ENCODE data around the gene POLD1. TPM values are rescaled to one million over a fixed set of nuclear protein-coding genes. Genes with fewer than 3 reads are reported as not detected.
"Not testable (repeated sequence)": the region's sequence is repeated elsewhere in the genome, so short reads cannot be mapped to it uniquely, and the experiment has no call there.

POLD1 gene
- total RNA-seq, 1 donor from 2014 or later = 82.0 TPM

DNA sequence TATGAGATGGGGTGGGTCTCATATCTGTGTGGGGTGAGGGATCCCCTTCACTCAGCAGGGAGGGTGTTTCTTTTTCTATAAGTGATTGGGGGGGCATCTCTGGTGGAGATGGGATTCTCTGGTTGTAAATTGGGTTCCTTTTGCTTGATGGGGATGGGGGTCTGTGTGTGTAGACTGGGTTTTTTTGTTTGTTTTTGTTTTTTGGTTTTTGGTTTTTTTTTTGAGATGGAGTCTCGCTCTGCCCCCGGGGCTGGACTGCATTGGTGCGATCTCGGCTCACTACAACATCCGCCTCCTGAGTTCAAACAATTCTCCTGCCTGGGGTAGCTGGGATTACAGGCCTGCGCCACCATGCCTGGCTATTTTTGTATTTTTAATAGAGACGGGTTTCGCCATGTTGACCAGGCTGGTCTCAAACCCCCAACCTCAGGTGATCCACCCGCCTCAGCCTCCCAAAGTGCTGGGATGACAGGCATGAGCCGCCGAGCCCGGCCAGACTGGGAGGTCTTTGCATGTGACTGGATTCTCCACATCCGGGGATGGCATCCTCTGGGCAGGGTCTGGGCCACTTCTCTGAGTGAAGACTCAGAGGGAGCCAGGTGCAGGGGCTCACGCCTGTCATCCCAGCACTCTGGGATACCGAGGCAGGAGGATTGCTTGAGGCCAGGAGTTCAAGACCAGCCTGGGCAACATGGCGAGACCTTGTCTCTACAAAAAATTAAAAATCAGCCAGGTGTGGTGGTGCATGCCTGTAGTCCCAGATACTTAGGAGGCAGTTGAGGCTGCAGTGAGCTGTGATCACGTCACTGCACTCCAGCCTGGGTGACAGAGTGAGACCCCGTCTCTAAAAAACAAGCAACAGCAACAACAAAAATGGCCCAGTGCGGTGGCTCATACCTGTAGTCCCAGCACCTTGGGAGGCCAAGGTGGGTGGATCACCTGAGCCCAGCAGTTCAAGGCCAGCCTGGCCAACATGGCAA, 49.3 kb downstream of the POLD1 start:
- no peak for DNase-seq (ENCODE audit: low read depth, low spot score)

DNA sequence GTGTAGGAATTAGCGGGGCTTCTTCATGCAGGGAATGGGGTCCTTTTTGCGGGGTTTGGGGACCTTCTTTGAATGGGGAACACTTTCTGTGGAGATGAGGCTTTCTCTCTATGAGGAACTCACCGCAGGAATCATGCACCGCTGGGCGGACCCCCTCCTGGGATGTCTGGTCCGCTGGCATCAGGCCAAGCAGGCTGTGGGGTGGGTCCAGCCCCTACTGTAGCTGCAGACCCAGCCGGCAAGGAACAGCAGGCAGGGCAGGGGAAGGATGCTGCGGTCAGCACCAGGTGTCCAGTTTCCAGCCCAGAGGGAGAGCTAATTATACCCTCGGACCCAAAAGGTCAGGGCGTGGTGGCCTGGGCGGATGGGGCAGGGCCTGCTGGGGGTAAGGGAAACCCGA, 50.4 kb downstream of the POLD1 start:
- DNase-seq (ENCODE audit: low read depth, low spot score) = no peak

DNA sequence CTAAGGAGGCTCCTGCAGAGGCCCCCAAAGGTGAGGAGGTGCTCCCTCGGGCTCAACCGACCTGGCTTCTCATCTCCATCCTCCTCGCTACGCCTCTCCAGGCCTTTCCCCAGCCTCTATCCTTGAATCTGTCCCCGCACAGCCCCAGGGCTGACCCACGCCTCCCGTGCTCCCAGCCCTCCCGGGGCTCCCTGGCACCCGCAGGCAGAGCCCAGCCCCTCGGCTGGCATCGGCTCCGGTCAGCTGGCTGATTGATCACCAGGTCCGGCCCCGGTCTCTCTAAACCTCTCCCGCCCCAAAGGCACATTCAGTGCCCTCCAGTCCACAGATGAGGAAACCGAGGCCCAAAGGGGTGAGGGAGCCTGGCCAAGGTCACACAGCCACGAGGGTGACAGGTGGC, 51.1 kb downstream of the POLD1 start:
- DNase-seq (ENCODE audit: low read depth, low spot score) = no peak

DNA sequence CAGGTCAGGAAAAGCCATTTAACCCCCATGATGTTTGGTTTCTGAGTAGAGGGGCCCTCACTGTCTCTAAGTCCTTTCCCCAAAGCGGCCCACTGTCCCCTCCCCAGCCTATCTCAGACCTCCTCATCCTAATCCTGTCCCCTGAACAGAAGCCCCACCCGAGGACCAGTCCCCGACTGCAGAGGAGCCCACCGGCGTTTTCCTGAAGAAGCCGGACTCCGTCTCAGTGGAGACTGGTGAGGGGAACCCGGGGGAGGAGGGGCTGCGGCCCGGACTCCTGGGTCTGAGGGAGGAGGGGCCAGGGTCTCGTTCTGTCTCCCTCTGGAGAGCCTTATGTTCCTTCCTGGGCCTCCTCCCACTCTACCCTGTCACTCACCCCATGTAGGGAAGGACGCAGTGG, 51.5 kb downstream of the POLD1 start:
- DNase-seq (ENCODE audit: low read depth, low spot score) = no peak

DNA sequence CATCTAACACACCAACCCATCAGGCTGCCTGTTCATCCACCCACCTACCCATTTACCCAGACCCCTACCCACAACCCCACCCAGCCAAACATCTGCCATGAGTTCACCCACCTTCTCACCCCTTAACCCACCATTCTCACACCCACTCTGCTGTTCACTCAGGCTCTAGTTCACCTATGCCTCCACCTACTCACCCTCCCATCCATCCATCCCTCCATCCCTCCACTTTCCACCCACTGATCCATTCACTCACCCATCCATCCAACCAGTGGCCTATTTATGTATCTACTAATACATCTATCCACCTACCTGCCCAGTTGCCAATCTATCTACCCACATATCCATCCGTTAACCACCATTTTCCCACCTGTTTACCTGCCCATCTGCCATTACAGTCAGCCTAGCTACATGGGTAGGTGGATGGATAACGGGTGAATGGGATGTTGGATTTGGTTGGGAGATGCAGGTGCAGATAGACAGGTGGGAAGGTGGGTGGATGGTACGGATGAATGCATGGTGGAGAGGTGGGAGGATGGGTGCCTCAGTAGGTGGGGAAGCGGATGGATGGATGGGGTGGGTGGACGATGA, 53.8 kb downstream of the POLD1 start:
- DNase-seq (ENCODE audit: low read depth, low spot score) = no peak

DNA sequence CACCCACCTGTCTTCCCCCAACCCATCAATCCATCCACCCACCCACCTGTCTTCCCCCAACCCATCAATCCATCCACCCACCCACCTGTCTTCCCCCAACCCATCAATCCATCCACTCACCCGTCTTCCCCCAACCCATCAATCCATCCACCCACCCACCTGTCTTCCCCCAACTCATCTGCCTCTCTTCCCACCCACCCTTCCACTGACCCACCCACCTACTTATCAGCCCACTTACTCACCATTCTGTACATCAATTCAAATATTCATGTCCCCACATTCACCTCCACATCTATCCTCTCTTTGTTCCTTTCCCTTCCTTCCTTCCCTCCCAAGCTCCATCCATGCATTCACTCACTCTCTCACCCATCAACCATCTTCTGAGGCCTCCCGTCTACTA, 55.0 kb downstream of the POLD1 start:
- not testable (repeated sequence) for DNase-seq (ENCODE audit: low read depth, low spot score)

DNA sequence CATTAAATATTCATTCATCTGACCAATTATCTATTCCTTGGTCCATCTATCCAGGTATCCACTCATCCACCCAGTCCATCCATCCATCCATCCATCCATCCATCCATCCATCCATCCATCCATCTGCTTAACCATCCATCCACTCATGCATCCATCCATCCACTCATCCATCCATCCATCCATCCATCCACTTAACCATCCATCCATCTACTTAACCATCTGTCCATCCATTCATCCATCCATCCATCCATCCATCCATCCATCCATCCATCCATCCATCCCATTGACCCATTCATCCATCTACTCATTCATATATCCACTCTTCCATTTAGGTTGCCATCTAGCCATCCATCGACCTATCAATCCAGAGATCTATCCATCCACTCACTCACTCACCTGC, 59.9 kb downstream of the POLD1 start:
- DNase-seq (ENCODE audit: low read depth, low spot score) = no peak

DNA sequence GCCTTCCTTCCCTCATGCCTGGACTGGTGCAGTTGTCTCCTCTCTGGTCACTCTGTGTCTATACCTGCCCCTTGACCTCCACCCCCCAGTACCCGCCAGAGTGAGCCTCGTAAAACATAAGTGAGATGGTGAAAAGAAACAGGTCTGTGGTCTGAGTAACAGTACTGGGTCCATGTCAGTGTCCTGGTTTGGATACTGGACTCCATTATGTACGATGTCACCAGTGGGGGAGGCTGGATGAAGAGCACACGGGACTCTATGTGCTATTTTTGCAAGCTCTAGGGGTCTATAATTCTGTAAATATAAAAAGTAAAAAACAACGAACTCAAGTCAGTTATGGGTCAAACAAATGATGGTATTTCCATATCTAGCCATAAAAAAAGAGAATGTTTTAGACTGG, 62.9 kb downstream of the POLD1 start:
- DNase-seq (ENCODE audit: low read depth, low spot score) = no peak

DNA sequence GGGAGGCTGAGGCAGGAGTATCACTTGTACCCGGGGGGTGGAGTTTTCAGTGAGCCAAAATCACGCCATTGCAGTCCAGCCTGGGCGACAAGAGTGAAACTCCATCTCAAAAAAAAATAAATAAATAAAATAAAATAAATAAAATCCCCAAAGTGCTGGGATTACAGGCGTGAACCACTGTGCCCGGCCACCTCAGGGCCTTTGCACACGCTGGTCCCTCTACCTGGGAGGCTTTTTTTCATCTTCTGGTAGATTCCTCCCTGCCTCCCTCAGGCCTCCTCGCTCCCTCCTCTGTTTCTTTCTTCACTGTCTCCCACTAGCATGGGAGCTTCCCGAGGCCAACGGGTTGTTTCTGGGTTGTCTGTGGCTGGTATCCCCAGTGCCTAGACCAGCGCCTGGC, 63.6 kb downstream of the POLD1 start:
- no peak for DNase-seq (ENCODE audit: low read depth, low spot score)

DNA sequence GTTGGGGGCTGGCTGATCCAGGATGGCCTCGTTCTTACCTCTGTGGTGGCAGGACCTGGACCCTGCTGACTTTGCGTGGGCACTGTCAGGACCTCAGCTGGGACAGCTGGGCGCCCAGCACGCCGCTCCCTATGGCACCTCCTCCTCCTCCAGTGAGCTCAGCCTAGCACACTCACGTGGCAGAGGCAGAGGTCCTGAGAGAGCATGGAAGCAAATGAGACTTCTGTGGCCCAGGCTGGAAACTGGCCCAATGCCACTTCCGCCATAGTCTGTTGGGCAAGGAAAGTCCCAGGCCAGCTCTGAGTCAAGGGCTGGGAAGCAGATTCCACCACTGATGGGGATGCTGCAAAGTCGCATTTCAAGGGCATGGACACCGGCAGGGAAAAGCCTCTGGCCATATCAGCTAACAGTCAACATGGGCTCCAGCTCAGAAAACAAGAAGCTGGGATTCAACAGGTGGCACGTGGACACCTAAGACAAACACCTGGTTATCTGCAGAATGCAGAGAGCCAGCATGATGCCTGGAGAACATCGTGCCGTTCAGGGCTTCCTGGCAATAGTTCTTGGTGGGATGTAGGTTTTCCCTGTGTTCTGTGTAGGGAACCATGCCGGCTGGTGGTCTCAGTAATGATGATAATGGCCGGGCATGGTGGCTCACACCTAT, 65.2 kb downstream of the POLD1 start:
- no peak for DNase-seq (ENCODE audit: low read depth, low spot score)

DNA sequence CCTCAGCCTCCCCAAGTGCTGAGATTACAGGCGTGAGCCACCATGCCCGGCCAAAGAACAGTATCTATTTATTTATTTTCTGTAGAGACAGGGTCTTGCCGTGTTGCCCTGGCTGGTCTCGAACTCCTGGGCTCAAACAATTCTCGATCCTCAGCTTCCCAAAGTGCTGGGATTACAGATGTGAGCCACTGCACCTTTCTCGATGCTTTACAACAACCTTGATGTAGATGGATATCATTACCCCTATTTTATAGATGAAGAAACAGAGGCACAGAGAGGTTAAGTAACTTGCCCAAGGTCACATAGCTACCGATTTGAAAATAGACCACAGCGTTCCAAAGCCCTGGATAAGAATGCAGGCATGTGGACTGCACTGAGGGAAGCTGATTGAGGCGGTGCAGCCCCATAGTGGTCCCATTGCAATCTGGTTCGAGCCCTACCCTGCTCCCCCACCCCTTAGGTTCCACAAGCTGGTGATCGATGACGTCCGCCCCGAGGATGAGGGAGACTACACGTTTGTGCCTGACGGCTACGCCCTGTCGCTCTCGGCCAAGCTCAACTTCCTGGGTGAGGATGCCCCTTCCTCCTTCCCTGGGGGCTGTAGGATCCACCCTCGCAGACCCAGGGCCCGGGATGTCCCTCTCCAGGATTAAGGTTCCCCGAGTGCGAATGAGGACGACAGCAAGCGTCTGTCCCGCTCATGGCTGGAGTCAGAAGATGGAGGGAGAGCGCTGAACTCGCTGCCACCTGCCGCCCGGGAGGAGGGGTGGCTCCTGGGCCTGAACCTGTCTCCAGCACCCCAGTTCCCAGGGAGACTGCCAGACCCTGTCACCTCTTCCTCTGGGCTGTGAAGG, 66.4 kb downstream of the POLD1 start:
- DNase-seq (ENCODE audit: low read depth, low spot score) = no peak

DNA sequence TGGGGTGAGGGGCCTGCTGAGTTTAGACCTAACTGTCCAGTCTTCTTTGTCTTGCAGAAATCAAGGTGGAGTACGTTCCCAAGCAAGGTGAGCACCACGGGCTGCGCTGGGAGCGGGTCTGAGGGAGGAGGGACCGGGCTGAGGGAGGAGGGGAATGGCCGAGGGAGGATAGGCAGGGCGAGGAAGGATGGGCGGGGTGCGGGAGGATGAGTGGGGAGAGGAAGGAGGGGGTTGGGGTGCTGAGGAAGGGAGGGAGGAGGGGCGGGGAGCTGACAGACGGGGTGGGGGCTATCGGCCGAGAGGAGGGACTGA, 67.0 kb downstream of the POLD1 start:
- no peak for DNase-seq (ENCODE audit: low read depth, low spot score)

DNA sequence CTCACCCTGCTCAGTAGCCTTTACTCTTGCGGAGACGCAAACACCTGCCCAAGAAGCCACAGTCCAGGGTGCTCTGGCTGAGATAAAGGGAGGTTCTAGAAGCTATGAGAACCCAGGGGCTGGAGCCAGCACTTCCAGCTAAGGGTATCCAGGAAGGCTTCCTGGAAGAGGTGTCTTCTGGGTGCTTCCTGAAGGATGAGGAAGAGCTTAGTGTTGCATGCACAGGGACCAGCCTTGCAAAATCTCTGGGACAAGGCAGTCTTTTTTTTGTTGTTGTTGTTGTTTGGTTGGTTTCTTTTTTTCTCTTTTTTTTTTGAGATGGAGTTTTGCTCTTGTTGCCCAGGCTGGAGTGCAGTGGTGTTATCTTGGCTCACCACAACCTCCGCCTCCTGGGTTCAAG, 69.1 kb downstream of the POLD1 start:
- no peak for DNase-seq (ENCODE audit: low read depth, low spot score)

DNA sequence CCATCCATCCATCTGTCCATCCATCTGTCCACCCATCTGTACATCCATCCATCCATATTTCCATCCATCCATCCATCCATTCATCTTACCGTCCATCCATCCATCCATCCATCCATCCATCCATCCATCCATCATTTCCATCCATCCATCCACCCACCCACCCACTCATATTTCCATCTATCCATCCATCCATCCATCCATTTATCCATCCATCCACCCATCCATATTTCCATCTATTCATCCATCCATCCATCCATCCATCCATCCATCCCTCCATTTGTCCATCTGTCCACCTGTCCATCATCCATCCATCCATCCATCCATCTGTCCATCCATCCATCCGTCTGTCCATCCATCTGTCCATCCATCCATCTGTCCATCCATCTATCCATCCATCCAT, 71.8 kb downstream of the POLD1 start:
- DNase-seq (ENCODE audit: low read depth, low spot score) = no peak

DNA sequence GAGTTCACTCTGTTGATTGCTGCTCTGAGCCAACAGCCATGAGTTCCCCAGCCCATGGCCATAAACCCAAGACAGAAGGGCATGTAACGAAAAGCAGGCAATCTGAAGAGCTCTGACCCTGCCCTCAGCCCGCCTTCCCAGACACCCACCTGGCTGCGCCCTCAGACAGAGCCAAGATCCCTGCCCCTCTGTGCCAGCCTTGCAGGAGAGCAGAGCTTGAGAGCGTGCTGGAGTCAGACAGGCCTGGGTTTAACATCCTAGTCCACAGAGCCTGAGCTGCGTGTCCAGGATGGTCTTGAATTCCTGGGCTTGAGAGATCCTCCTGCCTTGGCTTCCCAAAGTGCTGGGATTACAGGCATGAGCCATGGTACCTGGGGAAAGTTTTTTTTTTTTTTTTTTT, 73.2 kb downstream of the POLD1 start:
- no peak for DNase-seq (ENCODE audit: low read depth, low spot score)

DNA sequence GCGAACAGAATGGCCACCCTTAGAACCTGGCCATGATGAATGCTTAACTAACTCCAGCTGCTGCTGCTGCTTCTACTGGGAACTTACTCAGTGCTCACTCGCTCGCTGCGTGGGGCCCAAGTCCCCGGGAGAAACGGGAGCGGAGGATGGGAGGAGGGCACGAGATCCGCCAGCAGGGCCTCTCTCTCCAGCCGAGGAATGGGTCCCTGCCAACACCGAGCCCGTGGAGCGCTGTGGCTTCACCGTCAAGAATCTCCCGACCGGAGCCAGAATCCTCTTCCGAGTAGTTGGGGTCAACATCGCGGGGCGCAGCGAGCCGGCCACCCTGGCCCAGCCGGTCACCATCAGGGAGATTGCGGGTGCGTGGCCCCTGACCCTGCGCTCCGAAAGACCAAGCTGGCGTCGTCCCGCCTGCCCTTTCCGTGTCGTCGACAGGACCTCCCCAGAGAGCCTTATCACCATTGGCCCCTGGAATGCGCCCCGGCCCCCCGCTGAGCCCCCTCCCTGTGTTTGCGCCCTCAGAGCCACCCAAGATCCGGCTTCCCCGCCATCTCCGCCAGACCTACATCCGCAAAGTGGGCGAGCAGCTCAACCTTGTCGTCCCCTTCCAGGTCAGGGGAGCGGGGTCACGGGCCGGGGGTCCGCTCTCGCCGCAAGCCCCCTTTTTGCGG, 74.4 kb downstream of the POLD1 start:
- DNase-seq (ENCODE audit: low read depth, low spot score) = no peak

DNA sequence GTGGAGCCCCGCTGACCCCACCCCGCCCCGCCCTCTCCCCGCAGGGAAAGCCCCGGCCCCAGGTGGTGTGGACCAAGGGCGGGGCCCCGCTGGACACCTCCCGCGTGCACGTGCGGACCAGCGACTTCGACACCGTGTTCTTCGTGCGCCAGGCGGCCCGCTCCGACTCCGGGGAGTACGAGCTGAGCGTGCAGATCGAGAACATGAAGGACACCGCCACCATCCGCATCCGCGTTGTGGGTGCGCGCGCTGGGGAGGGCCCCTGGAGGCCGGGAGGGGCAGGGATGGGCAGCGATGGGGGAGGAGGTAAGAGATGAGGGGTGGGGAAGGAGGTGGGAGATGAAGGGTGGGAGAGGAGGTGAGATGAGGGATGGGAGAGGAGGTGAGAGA, 74.9 kb downstream of the POLD1 start:
- DNase-seq (ENCODE audit: low read depth, low spot score) = no peak

DNA sequence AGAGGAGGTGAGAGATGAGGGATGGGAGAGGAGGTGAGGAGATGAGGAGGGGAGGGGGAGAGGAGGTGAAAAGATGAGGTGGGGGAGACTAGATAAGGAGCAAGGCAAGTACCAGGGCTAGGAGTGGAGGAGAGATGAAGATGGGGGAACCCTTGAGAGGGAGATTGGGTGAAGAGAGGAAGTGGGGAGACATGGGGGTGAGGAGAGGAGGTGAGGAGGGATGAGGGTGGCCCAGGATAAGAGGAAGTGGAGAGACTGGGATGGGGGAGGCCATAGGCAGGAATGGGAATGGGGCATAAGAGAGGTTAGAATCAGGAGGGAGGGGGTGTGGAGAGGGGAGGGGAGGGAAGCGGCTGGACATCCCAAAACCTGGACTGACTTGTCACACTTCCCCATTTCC, 75.5 kb downstream of the POLD1 start:
- no peak for DNase-seq (ENCODE audit: low read depth, low spot score)

DNA sequence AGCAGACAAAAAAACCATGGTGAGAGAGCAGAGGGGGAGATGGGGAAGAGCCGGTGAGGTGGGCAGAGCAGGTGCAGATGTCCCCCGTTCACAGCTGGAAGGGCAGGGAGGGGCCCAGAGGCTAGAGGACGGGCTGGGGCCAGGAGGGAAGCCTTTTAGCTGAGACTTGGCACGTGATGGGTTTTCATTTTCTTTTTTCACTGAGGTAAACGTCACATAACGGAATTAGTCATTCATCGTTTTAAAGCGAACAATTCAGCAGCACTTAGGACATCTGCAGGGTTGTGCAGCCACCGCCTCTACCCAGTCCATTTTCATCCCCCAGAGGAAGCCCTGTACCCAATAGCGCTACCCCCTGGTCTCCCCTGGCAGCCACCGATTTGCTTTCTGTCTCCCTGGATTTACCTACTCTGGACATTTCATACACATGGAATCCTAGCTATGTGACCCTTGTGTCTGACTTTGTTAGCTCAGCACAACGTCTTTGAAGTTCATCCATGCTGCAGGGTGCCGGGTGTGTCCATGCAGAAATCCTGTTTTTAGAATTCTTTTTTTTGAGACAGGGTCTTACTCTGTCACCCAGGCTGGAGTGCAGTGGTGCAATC, 76.1 kb downstream of the POLD1 start:
- DNase-seq (ENCODE audit: low read depth, low spot score) = no peak

DNA sequence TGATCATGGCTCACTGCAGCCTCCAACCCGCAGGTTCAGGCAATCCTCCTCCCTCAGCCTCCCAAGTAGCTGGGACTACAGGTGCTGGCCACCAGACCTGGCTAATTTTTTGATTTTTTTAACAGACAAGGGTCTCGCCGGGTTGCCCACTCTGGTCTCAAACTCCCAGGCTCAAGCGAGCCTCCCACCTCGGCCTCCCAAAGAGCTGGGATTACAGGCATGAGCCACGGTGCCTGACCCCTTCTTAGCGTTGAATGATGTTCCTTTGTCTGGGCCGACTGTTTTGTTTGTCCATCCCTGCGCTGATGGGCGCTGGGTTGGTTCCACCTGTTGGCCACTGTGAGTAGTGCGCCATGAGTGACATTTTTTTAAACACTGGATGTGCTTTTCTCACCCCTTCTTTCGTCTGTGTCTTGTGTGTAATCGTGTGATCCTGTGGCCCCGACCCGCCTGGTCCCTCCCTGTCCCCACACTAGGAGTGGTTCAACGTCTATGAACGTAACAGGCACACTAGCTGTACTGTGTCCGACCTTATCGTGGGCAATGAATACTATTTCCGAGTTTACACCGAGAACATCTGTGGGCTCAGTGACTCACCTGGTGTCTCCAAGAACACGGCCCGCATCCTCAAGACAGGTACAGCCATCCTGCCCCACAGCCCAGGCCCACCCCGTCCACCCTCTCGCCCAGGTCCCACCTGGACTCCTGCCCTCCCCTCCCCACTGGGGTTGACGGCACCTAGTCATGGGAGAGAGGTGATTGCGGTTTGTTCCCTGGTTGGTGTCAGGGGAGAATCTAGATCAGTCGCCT, 77.1 kb downstream of the POLD1 start:
- no peak for DNase-seq (ENCODE audit: low read depth, low spot score)

Measured in pulmonary artery endothelial cell (primary cell).